Uterus (tissue), 4 donors: ENCODE results near the gene GPHN. TPM values are rescaled to one million over a fixed set of nuclear protein-coding genes. Genes with fewer than 3 reads are reported as not detected.

Source experiments
- DNase-seq, 2 donors: peaks; one replicate each; pipeline ENCODE4 v3.0.0-alpha.2; 2019 to 2020
- H3K27ac ChIP-seq, 2 donors: fragments of 200-600 bp; sonication (generic); 1 replicate in 1 of 2; 2 replicates in 1 of 2; pipeline ENCODE4 v1.5.1; 2016 to 2018
- H3K27me3 ChIP-seq, 2 donors: fragments of 200-600 bp; sonication (generic); one replicate each; pipeline ENCODE4 v1.5.1; 2018 to 2019; ENCODE audit warnings: control low read depth in 1 of 2
- H3K36me3 ChIP-seq, 2 donors: fragments of 200-600 bp; sonication (generic); one replicate each; pipeline ENCODE4 v1.5.1; 2019; ENCODE audit warnings: control low read depth in 1 of 2
- H3K4me1 ChIP-seq, 2 donors: fragments of 200-600 bp; sonication (generic); one replicate each; pipeline ENCODE4 v1.5.1; 2018 to 2019; ENCODE audit warnings: control low read depth in 1 of 2
- H3K4me3 ChIP-seq, 2 donors: fragments of 200-600 bp; sonication (generic); 1 replicate in 1 of 2; 2 replicates in 1 of 2; pipeline ENCODE4 v1.5.1; 2018 to 2019; ENCODE audit warnings: mild to moderate bottlenecking in 1 of 2
- H3K9me3 ChIP-seq, 2 donors: fragments of 200-600 bp; sonication (generic); one replicate each; pipeline ENCODE4 v1.5.1; 2019; ENCODE audit warnings: control low read depth in 1 of 2
- POLR2A ChIP-seq, 2 donors: fragments of 450-650 bp; IDR thresholded peaks; one replicate each; pipeline ENCODE4 v1.6.1; 2016; ENCODE audit warnings: antibody characterized with exemption in 2 of 2, mild to moderate bottlenecking in 1 of 2, moderate library complexity in 1 of 2
- intact Hi-C: fragments of 100-400 bp; cut with DNase I; formaldehyde crosslinking; loops from one replicate; pipeline ENCODE4 v1.15.1; 2023; ENCODE audit warnings: low total_unique reads
- total RNA-seq, 4 donors: library from RNA; depleted of rRNA in 3 of 4; stranded (reverse); fragments of >200 nt in 3 of 4; gene quantifications; one replicate each; pipeline versions ENCODE4 v1.1.0 to v1.2.4, GENCODE V29; 2014 to 2023
- TF ChIP-seq, protein P1 (sequence below), 4 experiments: fragments of 200-600 bp in 2 of 4; fragments of 450-650 bp in 2 of 4; sonication (generic) in 2 of 4; IDR thresholded peaks; one replicate each; pipeline ENCODE4 v1.5.1; 2016 to 2019; ENCODE audit warnings: antibody characterized with exemption in 4 of 4, mild to moderate bottlenecking in 2 of 4, moderate library complexity in 1 of 4
- donor health status: DM: yes; HTN: yes; CAD: no.

Gene GPHN
- total RNA-seq, 4 donors from 2014 or later: 14.9 to 42.9 (median 19.1) TPM

DNA sequence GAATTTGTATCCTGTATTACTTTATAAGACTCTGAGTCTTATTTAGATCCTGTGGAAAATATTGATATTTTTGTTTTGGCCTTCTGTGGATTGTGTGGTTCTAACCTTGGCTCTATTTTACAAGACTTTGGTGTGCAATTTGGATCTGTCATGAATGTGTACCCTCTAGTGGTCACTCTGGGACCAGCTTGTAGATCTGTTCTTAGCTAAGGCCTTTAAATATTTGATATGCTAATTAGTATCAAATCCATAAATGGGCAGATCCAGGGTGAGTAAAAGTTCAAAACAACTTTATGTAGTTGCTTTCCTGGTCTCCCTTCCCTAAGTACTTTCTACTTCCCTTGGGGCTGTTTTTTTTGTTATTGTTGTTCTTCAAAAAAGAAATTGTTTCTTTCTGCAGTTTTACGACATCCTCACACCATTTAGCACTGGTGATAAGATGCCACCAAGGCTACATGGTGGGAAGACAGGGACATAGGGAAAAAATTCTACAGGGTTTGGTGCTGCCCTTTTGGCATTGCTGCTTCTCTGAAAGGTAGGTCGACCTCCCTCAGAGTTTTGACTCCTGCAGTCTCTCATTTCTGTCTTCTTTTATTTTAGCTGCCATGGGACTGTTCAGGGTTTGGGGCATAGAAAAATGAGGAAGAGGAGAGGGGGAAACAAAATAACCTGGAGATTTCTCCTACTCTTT lies 238.5 kb downstream of the GPHN start:
- Histone ChIP-seq H3K4me3 (no peak overlapping the region), H3K27me3 (no peaks in the 10 kb centered on the region), H3K27ac (no peak overlapping the region), H3K9me3 (no peaks in the 10 kb centered on the region), H3K36me3 (no peaks in the 10 kb centered on the region), H3K4me1 (no peaks in the 10 kb centered on the region)
- no peak for DNase-seq
- TF ChIP-seq, protein P1, sequence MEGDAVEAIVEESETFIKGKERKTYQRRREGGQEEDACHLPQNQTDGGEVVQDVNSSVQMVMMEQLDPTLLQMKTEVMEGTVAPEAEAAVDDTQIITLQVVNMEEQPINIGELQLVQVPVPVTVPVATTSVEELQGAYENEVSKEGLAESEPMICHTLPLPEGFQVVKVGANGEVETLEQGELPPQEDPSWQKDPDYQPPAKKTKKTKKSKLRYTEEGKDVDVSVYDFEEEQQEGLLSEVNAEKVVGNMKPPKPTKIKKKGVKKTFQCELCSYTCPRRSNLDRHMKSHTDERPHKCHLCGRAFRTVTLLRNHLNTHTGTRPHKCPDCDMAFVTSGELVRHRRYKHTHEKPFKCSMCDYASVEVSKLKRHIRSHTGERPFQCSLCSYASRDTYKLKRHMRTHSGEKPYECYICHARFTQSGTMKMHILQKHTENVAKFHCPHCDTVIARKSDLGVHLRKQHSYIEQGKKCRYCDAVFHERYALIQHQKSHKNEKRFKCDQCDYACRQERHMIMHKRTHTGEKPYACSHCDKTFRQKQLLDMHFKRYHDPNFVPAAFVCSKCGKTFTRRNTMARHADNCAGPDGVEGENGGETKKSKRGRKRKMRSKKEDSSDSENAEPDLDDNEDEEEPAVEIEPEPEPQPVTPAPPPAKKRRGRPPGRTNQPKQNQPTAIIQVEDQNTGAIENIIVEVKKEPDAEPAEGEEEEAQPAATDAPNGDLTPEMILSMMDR (IDR thresholded peaks at IDR 0.05): peak in 3 of 4 experiments; percentile 19 to 32 (median 27)
- no peak for TF ChIP-seq POLR2A (IDR thresholded peaks at IDR 0.05)
- intact Hi-C loops: no loop called here

DNA sequence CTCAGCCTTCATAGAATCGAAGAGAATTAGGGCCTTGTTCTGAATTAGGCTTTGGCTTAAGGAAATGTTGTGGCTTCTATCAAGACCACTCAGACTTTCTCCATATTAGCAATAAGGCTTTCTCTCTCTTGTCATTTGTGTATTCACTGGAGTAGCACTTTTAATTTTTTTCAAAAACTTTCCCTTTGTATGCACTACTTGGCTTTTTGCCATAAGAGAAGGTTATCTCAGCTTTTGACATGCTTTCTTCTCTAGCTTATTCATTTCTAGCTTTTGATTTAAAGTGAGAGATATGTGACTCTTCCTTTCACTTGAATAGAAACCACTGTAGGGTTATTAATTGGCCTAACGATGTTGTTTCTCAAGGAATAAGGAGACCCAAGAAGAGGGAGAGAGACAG lies 244.2 kb downstream of the GPHN start:
- Histone ChIP-seq H3K4me3 (no peak overlapping the region), H3K9me3 (no peaks in the 10 kb centered on the region), H3K4me1 (peaks cover 0 to 5% of the 10 kb centered on the region in 2 donors), H3K27ac (no peak overlapping the region), H3K27me3 (no peaks in the 10 kb centered on the region), H3K36me3 (no peaks in the 10 kb centered on the region)
- intact Hi-C loops: no loop called here
- TF ChIP-seq, protein P1 (IDR thresholded peaks at IDR 0.05): no peak
- no peak for TF ChIP-seq POLR2A (IDR thresholded peaks at IDR 0.05)
- no peak for DNase-seq

DNA sequence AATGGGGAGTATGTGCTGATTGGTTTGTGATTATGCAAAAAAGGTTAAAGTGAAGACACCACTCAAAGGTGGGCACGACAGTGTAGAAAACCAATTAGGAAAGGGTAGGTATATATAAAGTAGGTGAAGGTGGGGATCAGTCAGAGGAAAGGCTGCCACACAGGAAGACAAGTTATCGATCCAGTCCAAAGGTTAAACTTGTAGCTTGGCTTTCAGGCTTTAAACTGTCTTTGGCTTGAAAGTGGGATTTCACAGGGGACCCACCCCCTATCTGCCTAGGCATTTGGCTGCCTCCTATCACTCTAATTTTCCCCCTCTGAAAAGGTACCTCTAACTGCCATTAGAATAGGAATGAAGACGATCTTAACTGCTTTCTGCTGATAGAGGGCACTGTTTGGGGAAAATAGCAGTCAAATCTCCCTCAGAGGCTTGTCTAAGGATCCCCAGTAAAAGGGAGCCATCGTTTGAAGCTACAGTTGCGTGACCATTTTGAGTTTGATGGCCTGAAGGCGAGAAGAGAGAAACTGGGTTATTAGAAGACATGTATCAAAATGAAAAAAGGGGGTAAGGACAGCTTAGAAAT lies 250.2 kb downstream of the GPHN start:
- no peaks in the 10 kb centered on the region for H3K9me3 ChIP-seq
- no peak overlapping the region for H3K4me3 ChIP-seq
- no peaks in the 10 kb centered on the region for H3K36me3 ChIP-seq
- H3K4me1 ChIP-seq: peaks cover 0 to 5% of the 10 kb centered on the region in 2 donors
- TF ChIP-seq POLR2A (IDR thresholded peaks at IDR 0.05): no peak
- TF ChIP-seq, protein P1 (IDR thresholded peaks at IDR 0.05): no peak
- intact Hi-C loops: no loop called here
- H3K27ac ChIP-seq: no peak overlapping the region
- no peaks in the 10 kb centered on the region for H3K27me3 ChIP-seq
- no peak for DNase-seq

GRCh38 chr14:66772146-66772545 lies 264.2 kb downstream of the GPHN start:
- no peak overlapping the region for H3K4me3 ChIP-seq
- intact Hi-C loops: no loop called here
- H3K27ac ChIP-seq: no peak overlapping the region
- DNase-seq: no peak
- H3K27me3 ChIP-seq: no peaks in the 10 kb centered on the region
- no peaks in the 10 kb centered on the region for H3K9me3 ChIP-seq
- H3K4me1 ChIP-seq: no peaks in the 10 kb centered on the region
- no peak for TF ChIP-seq POLR2A (IDR thresholded peaks at IDR 0.05)
- TF ChIP-seq, protein P1 (IDR thresholded peaks at IDR 0.05): no peak
- H3K36me3 ChIP-seq: no peaks in the 10 kb centered on the region

GRCh38 chr14:66782853-66783252 lies 274.9 kb downstream of the GPHN start:
- Histone ChIP-seq H3K4me3 (no peak overlapping the region), H3K27ac (no peak overlapping the region), H3K9me3 (no peaks in the 10 kb centered on the region), H3K4me1 (no peaks in the 10 kb centered on the region), H3K27me3 (no peaks in the 10 kb centered on the region), H3K36me3 (no peaks in the 10 kb centered on the region)
- TF ChIP-seq, protein P1 (IDR thresholded peaks at IDR 0.05): no peak
- no peak for TF ChIP-seq POLR2A (IDR thresholded peaks at IDR 0.05)
- no peak for DNase-seq
- intact Hi-C loops: no loop called here
